ENCODE results near the gene SCMH1. TPM values are rescaled to one million over a fixed set of nuclear protein-coding genes. Genes with fewer than 3 reads are reported as not detected.

The SCMH1 gene
- total and polyA plus RNA-seq, 2 experiments from 2014 or later, result 15.0 to 19.4 TPM

GRCh38 chr1:41184446-41184845 lies 57.7 kb downstream of the SCMH1 start:
- Histone ChIP-seq H3K4me3 (no peak overlapping the region), H3K36me3 (ENCODE audit: insufficient read depth) (no peaks in the 10 kb centered on the region), H3K9me2 (ENCODE audit: insufficient read depth) (no peaks in the 10 kb centered on the region), H2AFZ (no peak overlapping the region), H3K4me1 (ENCODE audit: insufficient read depth) (no peaks in the 10 kb centered on the region), H3F3A (replicated peaks; ENCODE audit: low read depth) (no peaks in the 10 kb centered on the region), H3K27me3 (ENCODE audit: insufficient read depth) (no peaks in the 10 kb centered on the region), H3K79me2 (replicated peaks; ENCODE audit: insufficient read depth) (no peaks in the 10 kb centered on the region), H3K27ac (ENCODE audit: low read depth) (no peak overlapping the region), H3K4me2 (no peak overlapping the region), H4K20me1 (replicated peaks; ENCODE audit: insufficient read depth) (0 out of 2 replicates have a peak, but pooled peaks cover 3% of the 10 kb centered on the region)
- no peak for DNase-seq (ENCODE audit: low spot score)
- TF ChIP-seq CREB1 (CRISPR knock-in tag; IDR thresholded peaks at IDR 0.05; ENCODE audit: low read depth), result no peak
- no peak for TF ChIP-seq POLR2AphosphoS5 (IDR thresholded peaks at IDR 0.05; ENCODE audit: low read depth)
- no peak for TF ChIP-seq ZNF114 (CRISPR knock-in tag; IDR thresholded peaks at IDR 0.05)
- no peak for TF ChIP-seq EZH2phosphoT487 (IDR thresholded peaks at IDR 0.05; ENCODE audit: unreplicated experiment)
- no peak for TF ChIP-seq ETS1 (IDR thresholded peaks at IDR 0.05)
- TF ChIP-seq NANOG (IDR thresholded peaks at IDR 0.05; ENCODE audit: borderline replicate concordance), result no peak
- TF ChIP-seq ZNF462 (CRISPR knock-in tag; IDR thresholded peaks at IDR 0.05), result no peak
- no peak for TF ChIP-seq STAT1 (IDR thresholded peaks at IDR 0.05; ENCODE audit: unreplicated experiment)
- no peak for TF ChIP-seq JUNB (IDR thresholded peaks at IDR 0.05; ENCODE audit: unreplicated experiment)
- no peak for TF ChIP-seq REST (IDR thresholded peaks at IDR 0.05; ENCODE audit: unreplicated experiment)
- no peak for TF ChIP-seq ZNF331 (CRISPR knock-in tag; IDR thresholded peaks at IDR 0.05; ENCODE audit: low read depth)
- no peak for TF ChIP-seq CTCF (conservative IDR thresholded peaks at IDR 0.05; ENCODE audit: low read depth in 2 of 2)
- no peak for TF ChIP-seq EZH2 (IDR thresholded peaks at IDR 0.05; ENCODE audit: low read depth, unreplicated experiment)
- peaks cover 7% of the 10 kb centered on the region; the same call in 2 of the 3 replicates for H3K36me3 Mint-ChIP-seq (ENCODE audit: low read depth)
- no peak overlapping the region for H3K27ac Mint-ChIP-seq
- no peak for ATAC-seq
- H3K4me1 Mint-ChIP-seq, result no peaks in the 10 kb centered on the region
- H3K27me3 Mint-ChIP-seq (ENCODE audit: insufficient read depth, low read depth, poor library complexity), result no peaks in the 10 kb centered on the region
- H3K9me3 Mint-ChIP-seq, result peaks cover 12% of the 10 kb centered on the region
- no peak overlapping the region for H3K4me3 Mint-ChIP-seq
